PFSK-1 (cell line): ENCODE results near the gene TMEM191C.
"Not testable (repeated sequence)": the region's sequence is repeated elsewhere in the genome, so short reads cannot be mapped to it uniquely, and the experiment has no call there.

Source experiments
- POLR2AphosphoS5 ChIP-seq: IDR thresholded peaks from 2 replicates; pipeline ENCODE4 v1.6.1; 2012; ENCODE audit warnings: low read depth, mild to moderate bottlenecking, control low read depth, low read length, moderate library complexity
- REST ChIP-seq, 2 experiments: IDR thresholded peaks; 2 replicates each; pipeline versions ENCODE4 v1.6.1 to v1.8.0; 2011 to 2012; ENCODE audit warnings: low read depth in 2 of 2, low read length in 2 of 2, control low read depth in 1 of 2, inconsistent platforms in 1 of 2, mild to moderate bottlenecking in 1 of 2, moderate library complexity in 1 of 2; ENCODE audit not compliant: insufficient read depth in 1 of 2
- SIN3A ChIP-seq: IDR thresholded peaks from 2 replicates; pipeline ENCODE4 v1.6.1; 2012; ENCODE audit warnings: mild to moderate bottlenecking, low read length, moderate library complexity, borderline replicate concordance; ENCODE audit not compliant: insufficient read depth
- TAF1 ChIP-seq: IDR thresholded peaks from 2 replicates; pipeline ENCODE4 v1.6.1; 2012; ENCODE audit warnings: low read length, control low read depth, borderline replicate concordance; ENCODE audit not compliant: insufficient read depth

GRCh38 chr22:21467337-21468193, at the start of gene TMEM191C:
- not testable (repeated sequence) for TF ChIP-seq POLR2AphosphoS5; SIN3A; TAF1; REST (IDR thresholded peaks at IDR 0.05; ENCODE audit: insufficient read depth in 1 of 2, low read depth in 2 of 2, low read length in 2 of 2)
